SKM-1 (cell line): ENCODE results near the gene EXD3.
"Not testable (repeated sequence)": the region's sequence is repeated elsewhere in the genome, so short reads cannot be mapped to it uniquely, and the experiment has no call there.

Experiments
- DNase-seq: peaks from one replicate; lab custom pipeline; 2025; ENCODE audit not compliant: unreplicated experiment; lab: John Stamatoyannopoulos, UW

EXD3 gene

DNA sequence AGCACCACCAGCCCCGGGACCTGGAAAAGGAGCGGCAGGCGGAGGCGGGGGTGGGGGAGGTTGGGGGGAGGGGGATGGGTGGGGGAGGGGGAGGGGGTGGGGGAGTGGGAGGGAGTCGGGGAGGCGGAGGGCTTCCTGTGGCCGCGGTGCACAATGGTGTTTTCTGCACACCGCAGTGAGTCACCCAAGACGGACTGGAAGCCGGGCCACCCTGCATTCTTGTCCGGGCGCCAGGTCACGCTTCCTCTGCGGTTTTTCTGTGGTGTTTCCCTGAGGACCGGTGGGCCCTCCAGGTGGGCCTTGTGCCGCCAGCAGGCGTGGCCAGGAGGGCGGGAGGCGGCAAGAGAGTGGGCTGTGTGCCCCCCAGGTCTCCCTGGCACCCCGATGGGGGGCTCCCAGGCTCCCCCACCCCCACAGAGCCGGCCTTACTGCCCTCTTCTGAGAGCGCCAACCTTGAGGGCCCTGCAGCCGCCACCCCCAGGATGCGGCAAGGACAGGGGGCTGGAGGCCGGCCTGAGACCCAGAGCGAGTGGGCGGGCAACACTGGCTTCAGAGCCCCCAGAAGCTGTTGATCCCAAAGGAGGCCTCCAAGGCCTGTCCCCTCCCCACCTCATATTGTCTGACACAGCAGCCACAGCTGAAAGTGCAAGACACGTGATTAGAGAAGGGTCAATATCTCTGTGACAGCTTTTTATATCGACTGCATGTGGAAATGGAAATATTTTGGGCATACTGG is 11.1 kb downstream of the EXD3 start:
- peak; percentile 15 for DNase-seq

- no peak for DNase-seq
Observed at GRCh38 chr9:137411260-137411644, 11.7 kb downstream of the EXD3 start.

DNA sequence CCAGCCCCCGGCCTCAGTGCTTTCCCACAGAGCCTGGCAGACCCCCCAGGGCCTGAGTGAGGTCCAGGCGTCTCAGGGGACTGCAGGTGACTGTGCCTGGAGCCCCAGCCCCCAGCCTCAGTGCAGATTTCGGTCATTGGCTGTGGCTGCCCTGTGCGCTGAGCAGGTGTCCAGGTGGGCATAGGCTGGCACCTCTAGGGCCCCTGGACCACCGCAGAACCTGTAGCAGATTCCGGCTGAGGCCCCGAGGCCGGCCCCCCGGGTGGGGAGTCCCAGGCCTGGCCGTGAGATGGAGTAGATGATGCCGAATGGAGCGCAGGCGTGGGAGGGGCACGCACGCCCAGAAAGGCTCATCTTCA is 12.1 kb downstream of the EXD3 start:
- no peak for DNase-seq

- DNase-seq, result not testable (repeated sequence)
Observed at GRCh38 chr9:137410236-137410890, 12.6 kb downstream of the EXD3 start.

- DNase-seq, result no peak
Observed at GRCh38 chr9:137409515-137409914, 13.4 kb downstream of the EXD3 start.

- no peak for DNase-seq
Observed at GRCh38 chr9:137408651-137409405, 14.1 kb downstream of the EXD3 start.

DNA sequence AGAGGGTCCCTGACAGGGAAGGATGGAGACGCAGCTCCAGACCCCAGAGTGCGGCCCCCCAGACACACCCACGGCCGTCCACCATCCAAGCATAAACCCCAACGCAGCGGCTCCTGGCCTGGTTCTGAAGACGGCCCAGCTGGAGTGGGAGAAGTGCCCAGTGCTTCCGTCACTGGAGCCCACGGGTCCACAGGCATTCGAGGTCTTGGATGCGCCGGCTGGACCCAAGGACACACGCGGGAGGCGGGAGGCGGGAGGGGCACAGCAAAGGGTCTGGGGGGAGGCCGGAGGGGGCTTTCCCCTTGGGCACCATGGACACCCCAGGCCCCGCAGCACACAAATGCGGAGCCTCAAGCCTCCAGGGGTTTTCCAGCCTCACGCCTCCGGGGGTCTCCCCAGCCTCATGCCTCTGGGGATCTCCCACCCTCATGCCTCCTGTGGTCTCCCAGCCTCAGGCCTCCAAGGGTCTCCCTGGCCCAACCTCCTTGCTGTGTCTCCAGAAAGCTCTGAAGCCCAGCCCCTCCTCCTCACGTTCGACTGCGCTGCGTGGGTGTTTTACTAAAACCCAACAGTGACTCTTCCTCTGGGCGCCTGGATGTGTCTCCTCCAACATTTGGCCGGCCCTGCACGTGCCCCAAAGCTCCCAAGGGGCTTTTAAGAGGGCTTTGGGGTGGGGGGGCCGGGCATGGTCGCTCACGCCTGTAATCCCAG is 15.2 kb downstream of the EXD3 start:
- no peak for DNase-seq

DNA sequence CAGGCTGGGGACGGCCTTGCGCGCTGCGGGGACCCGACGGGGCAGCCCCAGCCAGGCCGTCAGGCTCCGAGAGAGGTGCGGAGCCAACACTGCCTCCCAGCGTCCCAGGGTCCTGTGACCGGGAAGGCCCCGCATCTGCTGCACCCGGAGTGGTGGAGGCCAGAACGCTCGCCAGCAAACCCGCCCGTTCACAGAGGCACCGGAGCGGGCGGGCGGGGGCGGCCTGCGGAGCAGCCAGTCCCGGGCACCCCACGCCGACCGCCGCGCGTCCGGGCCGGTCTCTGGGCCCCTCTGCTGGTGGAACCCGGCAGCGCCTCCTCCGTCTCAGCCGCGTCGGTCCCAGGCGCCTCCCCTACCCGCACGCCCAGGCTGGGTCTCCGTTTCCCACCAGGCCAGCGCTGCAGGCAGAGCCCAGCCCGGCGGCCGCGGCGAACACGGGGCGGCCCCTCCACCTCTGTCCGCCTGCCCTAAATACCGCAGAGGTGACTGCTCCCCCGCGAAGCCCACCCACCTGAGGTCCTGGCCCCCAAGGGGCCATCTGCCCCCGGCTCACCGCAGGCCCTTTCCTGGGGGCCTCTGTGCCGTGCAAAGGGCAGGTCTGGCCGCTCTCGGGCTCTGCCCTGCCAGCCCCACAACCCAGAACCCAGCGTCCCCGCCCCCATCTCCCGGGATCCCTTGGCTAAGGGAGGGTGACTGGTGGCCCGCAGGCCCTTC is 15.9 kb downstream of the EXD3 start:
- no peak for DNase-seq

DNA sequence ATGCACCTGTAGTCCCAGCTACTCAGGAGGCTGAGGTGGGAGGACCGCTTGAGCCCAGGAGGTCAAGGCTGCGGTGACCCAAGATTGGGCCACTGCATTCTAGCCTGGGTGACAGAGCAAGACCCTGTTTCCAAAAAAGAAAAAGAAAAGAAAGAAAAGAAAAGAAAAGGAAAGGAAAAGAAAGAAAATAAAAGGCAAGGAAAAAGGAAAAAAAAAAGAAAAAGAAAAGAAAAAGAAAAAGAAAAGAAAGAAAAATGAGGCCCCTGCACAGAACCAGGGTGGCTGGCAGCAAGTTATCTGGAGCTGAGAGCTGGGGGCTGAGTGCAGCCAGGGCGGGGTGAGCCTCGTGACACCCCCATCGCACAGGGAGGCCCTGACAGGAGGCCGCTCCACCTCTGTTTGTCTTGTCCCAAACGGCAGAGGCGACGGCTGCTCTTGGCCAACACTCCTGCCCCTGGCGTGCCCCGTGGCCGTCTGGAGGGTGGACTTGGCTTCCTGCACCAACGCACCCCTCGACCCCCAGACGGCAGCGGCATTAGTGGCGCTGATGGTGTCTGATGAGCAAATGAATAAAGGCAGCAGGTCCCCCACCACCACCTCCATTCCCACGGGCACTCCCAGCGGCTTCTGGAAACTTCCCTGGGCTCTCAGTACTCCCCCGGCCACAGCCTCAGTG is 16.7 kb downstream of the EXD3 start:
- DNase-seq, result no peak

- no peak for DNase-seq
Observed at GRCh38 chr9:137405677-137406081, 17.3 kb downstream of the EXD3 start.

DNA sequence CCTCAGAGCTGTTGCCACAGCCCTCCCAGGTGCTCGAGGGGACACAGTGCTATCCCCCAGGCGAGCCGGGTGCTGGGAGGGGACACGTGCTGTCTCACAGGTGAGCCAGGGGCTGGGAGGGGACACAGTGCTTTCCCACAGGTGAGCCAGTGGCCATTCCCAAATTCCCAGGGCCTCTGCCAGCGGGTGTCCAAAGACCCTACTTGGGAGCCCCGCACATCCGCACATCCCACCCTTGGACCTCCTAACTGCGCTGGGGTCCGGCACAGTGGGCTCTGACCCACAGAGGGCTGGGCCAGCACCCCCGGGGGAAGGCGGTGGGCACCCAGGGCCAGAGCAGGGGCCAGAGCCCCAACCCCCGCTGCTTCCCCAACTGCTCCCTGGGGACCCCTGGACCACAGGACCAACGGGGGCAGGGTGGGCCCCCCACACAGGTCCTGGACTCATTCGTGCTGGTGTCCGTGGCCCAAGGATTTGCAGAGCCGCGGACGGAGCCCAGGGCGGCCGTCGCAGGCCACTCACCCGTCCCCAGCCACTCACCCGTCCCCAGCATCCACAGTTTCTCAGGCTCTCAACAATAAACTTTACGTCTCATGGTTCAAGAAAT is 17.9 kb downstream of the EXD3 start:
- DNase-seq, result no peak

- no peak for DNase-seq
Observed at GRCh38 chr9:137403269-137403668, 19.7 kb downstream of the EXD3 start.

- no peak for DNase-seq
Observed at GRCh38 chr9:137402746-137403145, 20.2 kb downstream of the EXD3 start.

- no peak for DNase-seq
Observed at GRCh38 chr9:137398561-137399468, 24.1 kb downstream of the EXD3 start.

GRCh38 chr9:137397675-137398423 is 25.1 kb downstream of the EXD3 start:
- no peak for DNase-seq

GRCh38 chr9:137396634-137397367 is 26.2 kb downstream of the EXD3 start:
- no peak for DNase-seq

- DNase-seq, result no peak
Observed at GRCh38 chr9:137396227-137396626, 26.7 kb downstream of the EXD3 start.

DNA sequence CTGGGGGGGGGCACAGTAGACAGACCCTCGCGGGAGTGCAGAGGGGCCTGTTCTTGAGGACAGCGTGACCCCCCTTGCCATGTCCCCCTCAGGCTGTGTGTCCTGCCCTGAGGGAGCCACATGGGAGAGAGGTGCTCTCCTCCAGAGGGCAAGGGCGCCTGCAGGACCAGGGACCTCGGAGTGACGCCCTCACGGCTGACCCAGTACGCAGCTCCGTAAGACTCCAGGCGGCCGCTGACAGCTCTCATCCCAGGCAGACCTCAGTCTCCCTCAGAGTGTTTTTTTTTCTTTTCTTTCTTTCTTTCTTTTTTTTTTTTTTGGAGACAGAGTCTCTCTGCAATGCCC is 27.3 kb downstream of the EXD3 start:
- DNase-seq, result no peak
